ENCODE measurements around the gene CHTF18.

- TF ChIP-seq POLR2A (IDR thresholded peaks at IDR 0.05) (no peak), CTCF (IDR thresholded peaks at IDR 0.05) (no peak), EP300 (IDR thresholded peaks at IDR 0.05) (no peak)
These were observed 26.6 kb downstream of the CHTF18 start for GRCh38 chr16:814974-815373.
